ENCODE data around the gene ST6GALNAC4. TPM values are rescaled to one million over a fixed set of nuclear protein-coding genes. Genes with fewer than 3 reads are reported as not detected.

The ST6GALNAC4 gene
- total RNA-seq = 12.6 and 28.2 TPM in 2 replicates

GRCh38 chr9:127916720-127917581 is at the start of gene ST6GALNAC4:
Gene ST6GALNAC4 (minus strand): TSS chr9:127917041. CDS start chr9:127916419, 622 bp downstream.

DNA sequence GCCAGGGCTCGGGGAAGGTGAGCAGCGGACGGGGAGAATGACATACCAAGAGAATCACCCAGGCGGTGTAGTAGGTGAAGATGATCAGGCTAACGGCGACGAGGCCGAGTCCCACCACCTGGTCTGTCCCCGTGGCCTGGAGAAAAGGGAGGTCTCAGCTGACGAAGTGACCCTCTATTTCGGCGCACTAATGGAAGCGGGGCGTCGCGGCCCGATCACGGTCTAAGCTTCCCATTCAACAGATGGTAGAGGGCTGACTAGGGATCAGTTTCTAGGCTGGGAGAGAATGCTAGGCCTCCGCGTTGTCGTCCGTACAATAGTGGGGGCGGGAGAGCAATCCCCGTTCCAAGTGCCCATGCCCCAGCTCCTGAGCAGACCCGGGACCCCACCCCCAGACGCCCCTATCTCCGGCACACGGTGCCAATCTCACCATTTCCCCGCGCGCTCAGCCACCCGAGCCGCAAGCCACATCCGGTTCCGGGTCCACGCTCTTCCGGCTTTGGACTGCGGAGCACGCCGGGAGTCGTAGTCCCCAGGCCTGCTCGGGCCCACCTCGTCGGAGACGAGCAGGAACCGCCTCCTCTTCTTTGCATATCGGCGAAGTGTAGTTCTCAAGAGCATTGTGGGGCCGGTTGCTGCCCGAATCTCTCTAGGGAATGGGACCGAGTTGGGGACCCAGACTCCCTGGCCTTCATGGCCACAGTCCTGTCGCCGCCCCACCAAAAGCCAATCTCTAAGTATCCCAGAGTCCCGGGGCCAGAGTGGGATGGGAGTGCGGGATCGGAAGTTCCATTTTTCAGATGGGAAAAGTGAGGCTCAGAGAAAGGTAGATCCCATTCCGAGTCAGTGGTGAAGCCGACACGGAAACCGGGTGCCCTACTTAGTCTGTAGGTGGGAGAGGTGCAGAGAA is 20.8 kb upstream of the ST6GALNAC4 start, which contains the start of gene DPM2:
Gene DPM2 (minus strand): TSS at position 467 of the 910 bp plus-strand sequence. CDS start 34 bp downstream, at position 433.

GRCh38 chr9:127930231-127931091 is 13.6 kb upstream of the ST6GALNAC4 start, which contains the start of gene PIP5KL1:
Gene PIP5KL1 (minus strand): TSS chr9:127930777. CDS start chr9:127930752, 25 bp downstream.

GRCh38 chr9:127899128-127899943 is 17.5 kb downstream of the ST6GALNAC4 start, which contains the start of gene ST6GALNAC6:
Gene ST6GALNAC6 (minus strand): TSS chr9:127899603. CDS start chr9:127897981, 1,622 bp downstream.

GRCh38 chr9:127877566-127877998 is 39.3 kb downstream of the ST6GALNAC4 start, which contains the start of gene AK1:
Gene AK1 (minus strand): TSS chr9:127877675. CDS start chr9:127874617, 3,058 bp downstream.

Small RNA genes within 50 kb of the gene (small RNA-seq; reads per million reads assigned to genes)
- 0.81 reads per million, percentile 48 among the genes with 10 or more reads in this experiment for gene MIR4672

Other genes with a start within 250 kb of the ST6GALNAC4 start
- under 0.01 TPM in 1 of 2 replicates, not detected in the other for gene CFAP157, start 210.1 kb downstream of the ST6GALNAC4 start, total RNA-seq
- gene PTRH1, start 201.4 kb downstream of the ST6GALNAC4 start, total RNA-seq = 7.2 and 9.4 TPM in 2 replicates
- gene TTC16, start 201.0 kb downstream of the ST6GALNAC4 start, total RNA-seq = not detected in 2 replicates
- gene TOR2A, start 181.7 kb downstream of the ST6GALNAC4 start, total RNA-seq = 5.1 and 9.4 TPM in 2 replicates
- gene SH2D3C, start 138.4 kb downstream of the ST6GALNAC4 start, total RNA-seq = under 0.01 and 0.43 TPM in 2 replicates
- 33.0 and 61.7 TPM in 2 replicates for gene CDK9, start 131.0 kb downstream of the ST6GALNAC4 start, total RNA-seq
- 41.6 and 47.3 TPM in 2 replicates for gene FPGS, start 114.2 kb downstream of the ST6GALNAC4 start, total RNA-seq
- 4.3 and 7.5 TPM in 2 replicates for gene ENG, start 62.4 kb downstream of the ST6GALNAC4 start, total RNA-seq
- gene AK1, start 39.4 kb downstream of the ST6GALNAC4 start, total RNA-seq = 12.2 and 43.2 TPM in 2 replicates
- 20.0 and 28.7 TPM in 2 replicates for gene ST6GALNAC6, start 17.4 kb downstream of the ST6GALNAC4 start, total RNA-seq
- 8.6 and 15.3 TPM in 2 replicates for gene PIP5KL1, start 13.7 kb upstream of the ST6GALNAC4 start, total RNA-seq
- gene DPM2, start 20.8 kb upstream of the ST6GALNAC4 start, total RNA-seq = 12.6 and 21.1 TPM in 2 replicates
- 15.8 and 22.4 TPM in 2 replicates for gene EEIG1, start 63.9 kb upstream of the ST6GALNAC4 start, total RNA-seq
- 10.2 and 11.1 TPM in 2 replicates for gene NAIF1, start 150.3 kb upstream of the ST6GALNAC4 start, total RNA-seq
- 5.5 and 13.3 TPM in 2 replicates for gene SLC25A25, start 151.2 kb upstream of the ST6GALNAC4 start, total RNA-seq
- gene PTGES2, start 210.7 kb upstream of the ST6GALNAC4 start, total RNA-seq = 26.3 and 74.3 TPM in 2 replicates
- 0.39 and 0.54 TPM in 2 replicates for gene LCN2, start 232.4 kb upstream of the ST6GALNAC4 start, total RNA-seq
- 30.6 and 40.8 TPM in 2 replicates for gene BBLN, start 243.2 kb upstream of the ST6GALNAC4 start, total RNA-seq